ENCODE measurements around the gene RFTN1.
A peak's percentile ranks its signal among the peaks of the same experiment; 100 is the strongest.

RFTN1 gene

GRCh38 chr3:16463119-16463518 lies 50.4 kb downstream of the RFTN1 start:
- DNase-seq: no peak

GRCh38 chr3:16462679-16463078 lies 50.8 kb downstream of the RFTN1 start:
- no peak for DNase-seq

- no peak for DNase-seq
These were observed 51.8 kb downstream of the RFTN1 start for GRCh38 chr3:16461463-16462245.

DNA sequence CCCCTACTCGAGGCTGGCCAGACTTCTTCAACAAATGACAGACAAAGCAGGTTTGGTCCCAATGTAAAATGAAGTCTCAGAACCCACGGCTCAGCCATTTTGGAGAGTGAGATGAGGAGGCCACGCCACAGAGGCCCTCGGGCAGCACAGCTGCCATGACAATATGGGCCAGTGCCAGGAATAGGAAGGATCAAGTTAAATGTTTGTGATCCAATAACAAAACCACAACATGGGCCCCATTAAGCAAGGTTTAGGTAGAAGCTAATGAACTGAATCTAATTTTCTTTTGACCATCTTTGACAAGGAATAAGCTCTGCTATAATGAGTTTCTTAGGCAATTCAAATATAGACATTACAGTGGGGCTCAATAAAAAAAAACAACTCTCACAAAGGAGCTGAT lies 52.6 kb downstream of the RFTN1 start:
- no peak for DNase-seq

- DNase-seq: no peak
These were observed 53.2 kb downstream of the RFTN1 start for GRCh38 chr3:16460273-16460672.

GRCh38 chr3:16456784-16457415 lies 56.6 kb downstream of the RFTN1 start:
- no peak for DNase-seq

DNA sequence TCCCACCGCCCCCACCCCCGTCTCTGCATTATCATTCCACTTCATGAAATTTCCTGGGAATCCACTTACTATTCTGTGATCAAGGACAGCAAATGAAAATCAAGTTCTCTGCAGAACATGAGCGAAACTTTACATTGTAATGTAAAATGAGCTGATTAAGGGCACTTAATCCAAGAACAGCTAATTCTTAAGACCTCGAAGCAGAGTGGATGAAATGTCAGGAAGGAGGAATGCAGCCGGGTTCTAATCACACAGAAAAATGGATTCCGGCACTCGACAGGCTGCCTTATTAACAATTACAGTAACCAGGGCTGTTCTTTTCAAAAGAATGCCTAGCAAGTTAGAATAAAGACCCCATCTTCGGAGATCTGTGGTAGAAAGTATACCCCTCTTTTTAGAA lies 57.5 kb downstream of the RFTN1 start:
- no peak for DNase-seq

GRCh38 chr3:16455001-16455400 lies 58.5 kb downstream of the RFTN1 start:
- no peak for DNase-seq

- DNase-seq: no peak
These were observed 61.2 kb downstream of the RFTN1 start for GRCh38 chr3:16452261-16452660.

DNA sequence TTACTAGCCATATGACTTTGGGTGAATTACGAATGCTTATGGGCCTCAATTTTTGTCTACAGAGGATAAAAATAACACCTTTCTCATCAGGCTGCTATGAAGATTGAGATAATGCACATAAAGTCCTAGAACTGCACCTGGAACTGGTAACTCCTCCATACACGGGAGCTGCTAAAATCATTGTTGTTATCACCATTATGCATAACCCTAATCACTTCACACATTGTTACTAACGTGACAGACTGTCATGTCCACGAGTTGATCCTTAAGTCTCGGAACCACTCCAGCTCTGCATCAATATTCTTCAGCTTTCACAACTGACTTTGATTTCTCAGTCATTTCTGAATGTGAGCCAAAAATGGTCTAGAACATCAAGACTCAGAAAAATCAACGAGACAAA lies 64.1 kb downstream of the RFTN1 start:
- DNase-seq: no peak

- peak; percentile 78 for DNase-seq
These were observed 64.8 kb downstream of the RFTN1 start for GRCh38 chr3:16448639-16449070.

GRCh38 chr3:16447135-16447534 lies 66.4 kb downstream of the RFTN1 start:
- DNase-seq: no peak

GRCh38 chr3:16444344-16444743 lies 69.2 kb downstream of the RFTN1 start:
- no peak for DNase-seq

GRCh38 chr3:16442730-16443129 lies 70.8 kb downstream of the RFTN1 start:
- no peak for DNase-seq

DNA sequence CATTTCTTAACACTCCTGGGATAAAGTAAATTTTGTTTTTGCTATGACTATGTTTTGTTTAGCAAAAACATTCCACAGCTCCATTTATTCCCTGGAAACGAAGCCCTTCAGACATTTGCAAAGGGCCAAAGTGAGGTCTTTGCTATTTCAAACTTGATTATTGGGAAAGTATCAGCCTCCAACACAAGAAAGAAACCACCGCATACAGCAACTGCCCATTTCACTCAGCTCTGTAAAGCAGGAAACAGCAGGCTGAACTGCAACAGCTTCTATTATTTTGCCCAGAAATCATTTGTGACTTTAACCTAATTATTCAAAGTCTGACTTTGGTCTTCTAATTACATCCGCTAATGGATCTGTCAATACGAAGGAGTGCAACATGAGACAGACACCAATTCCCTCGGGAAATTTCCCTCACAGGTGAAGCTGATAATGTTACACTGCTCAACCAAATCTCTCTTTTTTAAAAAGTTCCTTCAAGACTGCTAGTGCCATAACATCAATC lies 72.1 kb downstream of the RFTN1 start:
- no peak for DNase-seq

DNA sequence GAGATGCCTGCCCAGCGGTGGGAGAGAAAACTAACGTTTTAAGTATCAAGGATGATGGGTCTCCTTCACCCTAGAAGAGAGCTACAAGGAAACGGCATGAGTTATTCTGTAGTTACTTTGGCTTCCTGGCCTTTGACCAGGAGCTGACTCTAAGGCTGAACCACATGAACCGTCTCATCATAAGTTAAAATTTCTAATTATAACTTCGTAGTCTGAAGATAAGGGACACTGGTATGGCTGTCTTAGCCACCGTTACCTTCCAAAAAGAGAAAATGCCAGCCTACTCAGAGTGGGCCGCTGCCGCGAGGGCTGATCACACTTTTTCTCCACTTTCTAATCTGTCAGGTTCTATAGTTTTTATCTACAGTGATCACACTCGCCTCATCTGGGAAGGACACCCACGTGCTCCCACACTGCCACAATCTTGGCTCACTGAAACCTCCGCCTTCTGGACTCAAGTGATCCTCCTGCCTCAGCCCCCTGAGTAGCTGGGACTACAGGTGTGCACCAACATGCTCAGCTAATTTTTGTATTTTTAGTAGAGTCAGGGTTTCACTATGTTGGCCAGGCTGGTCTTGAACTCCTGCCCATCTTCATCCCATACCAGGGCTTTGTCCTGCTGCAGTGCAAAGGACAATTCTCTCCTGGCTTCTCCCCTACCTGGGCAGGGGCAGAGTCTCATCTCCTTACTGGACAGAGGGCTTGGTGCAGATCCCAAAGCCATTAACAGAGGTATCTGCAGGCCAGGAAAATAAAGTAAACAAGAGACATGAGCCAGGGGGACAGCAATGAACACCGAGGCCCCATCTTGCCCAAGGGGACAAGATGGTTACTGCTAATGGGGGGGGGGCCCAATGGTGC lies 73.4 kb downstream of the RFTN1 start:
- no peak for DNase-seq

DNA sequence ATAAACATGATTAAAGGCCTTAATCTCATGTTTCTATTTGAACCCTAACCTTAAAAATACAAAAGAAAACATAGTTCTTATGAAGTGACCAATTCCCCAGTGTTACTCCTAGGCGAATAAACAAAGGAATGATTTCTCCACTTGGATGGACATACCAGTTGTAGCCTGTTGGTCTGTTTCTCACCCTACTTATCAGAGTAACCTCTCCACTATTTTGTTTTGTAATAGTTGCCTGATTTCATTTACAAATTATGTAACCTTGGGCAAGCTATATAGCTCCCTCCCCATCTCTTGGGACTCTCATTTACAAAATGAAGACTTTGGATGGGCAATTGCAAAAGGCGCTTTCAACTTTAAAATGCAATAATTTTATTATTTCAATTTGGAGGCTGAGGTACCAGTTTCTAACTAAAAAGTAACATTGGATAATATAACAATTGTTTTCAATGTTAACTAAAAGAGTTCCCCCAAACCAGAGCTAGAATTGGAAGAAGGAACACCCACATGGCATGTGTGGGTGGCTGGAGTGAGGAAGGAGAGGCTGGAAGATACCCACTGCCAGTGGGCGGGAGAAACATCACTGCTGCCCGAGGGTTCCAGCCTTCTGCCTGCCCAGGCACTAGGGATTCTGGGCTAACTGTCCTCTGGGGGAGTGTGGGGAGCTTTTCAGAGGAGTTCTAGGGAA lies 74.2 kb downstream of the RFTN1 start:
- DNase-seq: no peak

GRCh38 chr3:16437640-16438039 lies 75.9 kb downstream of the RFTN1 start:
- DNase-seq: no peak

- DNase-seq: no peak
These were observed 79.8 kb downstream of the RFTN1 start for GRCh38 chr3:16433701-16434151.

GRCh38 chr3:16432714-16433113 lies 80.8 kb downstream of the RFTN1 start:
- no peak for DNase-seq

DNA sequence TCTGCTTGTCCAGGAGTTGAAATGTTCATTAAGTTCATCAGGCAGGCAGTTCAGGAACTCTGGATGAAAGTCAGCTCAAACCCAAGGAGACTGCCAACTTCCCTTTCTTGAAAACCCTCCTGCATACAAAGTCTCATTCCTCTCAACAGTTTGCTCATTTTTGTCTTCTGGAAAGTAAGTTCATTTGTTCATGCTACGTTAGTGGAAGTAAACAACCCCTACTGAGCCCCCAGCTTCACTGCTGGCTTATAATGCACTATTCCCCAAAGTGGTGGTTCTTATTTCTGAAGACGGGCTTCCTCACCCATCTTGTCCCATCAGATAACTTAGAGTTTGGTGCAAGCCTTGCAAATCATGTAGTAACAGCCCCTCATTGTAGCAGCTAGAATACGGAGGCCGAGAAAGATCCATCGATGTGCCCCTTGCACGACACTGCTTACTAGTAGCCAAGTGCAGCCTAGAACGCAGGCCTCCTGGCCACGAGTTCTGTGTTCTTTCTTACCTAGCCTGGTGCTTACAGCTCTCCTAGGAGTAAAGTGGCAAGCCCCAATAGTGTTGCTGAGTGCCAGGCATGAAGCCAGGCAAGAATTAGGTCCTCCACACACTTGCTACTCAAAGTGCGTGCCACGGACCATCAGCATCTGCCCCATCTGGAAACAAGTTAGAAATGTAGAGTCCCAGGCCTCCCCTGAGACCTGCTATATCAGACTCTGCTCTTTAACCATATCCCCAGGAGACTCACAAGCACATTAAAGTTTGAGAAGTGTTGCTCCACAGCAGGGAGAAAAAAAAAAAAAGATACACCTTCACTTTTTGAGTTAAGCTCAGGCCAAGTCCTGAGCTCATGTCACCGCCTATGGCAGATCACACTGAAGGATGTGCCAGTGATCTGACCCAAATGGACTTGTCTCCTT lies 82.5 kb downstream of the RFTN1 start:
- DNase-seq: no peak

DNA sequence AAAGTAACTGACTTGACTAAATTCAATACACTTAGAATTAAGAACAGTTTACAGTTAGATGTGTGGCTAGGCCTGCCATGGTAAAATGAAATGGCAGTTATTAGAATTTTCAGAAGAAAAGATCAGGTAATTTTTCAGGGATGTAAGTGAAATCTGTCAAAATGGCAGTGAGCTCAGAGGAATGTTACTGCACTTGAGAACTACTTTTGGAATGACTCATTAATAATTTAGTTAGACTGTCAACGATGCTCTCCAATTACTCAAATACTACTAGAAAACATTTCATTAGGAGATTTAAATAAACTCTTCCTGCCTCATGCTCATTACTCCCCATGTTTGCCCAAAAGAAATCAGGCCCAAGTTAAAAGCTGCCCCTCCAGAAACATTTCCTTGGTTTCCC lies 84.4 kb downstream of the RFTN1 start:
- no peak for DNase-seq
